SK-N-SH (cell line): ENCODE measurements around the gene CCT2.

Experiments
- CTCF ChIP-seq: fragments of 200-600 bp; sonication (generic); IDR thresholded peaks from 2 replicates; pipeline ENCODE4 v1.6.1; 2017; ENCODE audit warnings: antibody characterized with exemption, mild to moderate bottlenecking, moderate library complexity
- GATA2 ChIP-seq: sonication (generic); formaldehyde crosslinking; IDR thresholded peaks from 2 replicates; pipeline ENCODE4 v1.5.0; 2020; ENCODE audit warnings: mild to moderate bottlenecking, missing genetic modification reagents
- POLR2AphosphoS5 ChIP-seq: IDR thresholded peaks from 2 replicates; pipeline ENCODE4 v1.6.1; 2012; ENCODE audit warnings: low read depth, low read length
- RAD21 ChIP-seq: IDR thresholded peaks from 2 replicates; pipeline ENCODE4 v1.6.1; 2012; ENCODE audit warnings: mild to moderate bottlenecking, low read length
- RFX5 ChIP-seq: IDR thresholded peaks from 2 replicates; pipeline ENCODE4 v1.6.1; 2012; ENCODE audit warnings: mild to moderate bottlenecking, improper control_type of control experiment, low read length
- TAF1 ChIP-seq: IDR thresholded peaks from 2 replicates; pipeline ENCODE4 v1.6.1; 2012; ENCODE audit warnings: low read depth, mild to moderate bottlenecking, low read length, moderate library complexity, borderline replicate concordance
- TF ChIP-seq, protein P1 (sequence below): IDR thresholded peaks from 2 replicates; pipeline ENCODE4 v1.4.0; 2012; ENCODE audit warnings: low read depth, borderline replicate concordance

GRCh38 chr12:69600804-69601203, 15.5 kb downstream of the CCT2 start:
- TF ChIP-seq POLR2AphosphoS5: no peak
- no peak for TF ChIP-seq CTCF
- TF ChIP-seq, protein P1, sequence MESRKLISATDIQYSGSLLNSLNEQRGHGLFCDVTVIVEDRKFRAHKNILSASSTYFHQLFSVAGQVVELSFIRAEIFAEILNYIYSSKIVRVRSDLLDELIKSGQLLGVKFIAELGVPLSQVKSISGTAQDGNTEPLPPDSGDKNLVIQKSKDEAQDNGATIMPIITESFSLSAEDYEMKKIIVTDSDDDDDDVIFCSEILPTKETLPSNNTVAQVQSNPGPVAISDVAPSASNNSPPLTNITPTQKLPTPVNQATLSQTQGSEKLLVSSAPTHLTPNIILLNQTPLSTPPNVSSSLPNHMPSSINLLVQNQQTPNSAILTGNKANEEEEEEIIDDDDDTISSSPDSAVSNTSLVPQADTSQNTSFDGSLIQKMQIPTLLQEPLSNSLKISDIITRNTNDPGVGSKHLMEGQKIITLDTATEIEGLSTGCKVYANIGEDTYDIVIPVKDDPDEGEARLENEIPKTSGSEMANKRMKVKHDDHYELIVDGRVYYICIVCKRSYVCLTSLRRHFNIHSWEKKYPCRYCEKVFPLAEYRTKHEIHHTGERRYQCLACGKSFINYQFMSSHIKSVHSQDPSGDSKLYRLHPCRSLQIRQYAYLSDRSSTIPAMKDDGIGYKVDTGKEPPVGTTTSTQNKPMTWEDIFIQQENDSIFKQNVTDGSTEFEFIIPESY: no peak
- TF ChIP-seq RFX5: no peak
- TF ChIP-seq TAF1: no peak
- TF ChIP-seq RAD21: no peak
- TF ChIP-seq GATA2 (CRISPR knock-in tag): no peak
